Suprapubic skin (tissue), 4 donors: ENCODE measurements around the gene HCK. TPM values are rescaled to one million over a fixed set of nuclear protein-coding genes. Genes with fewer than 3 reads are reported as not detected.

ENCODE experiments used
- DNase-seq, 2 donors: peaks; one replicate each; pipeline ENCODE4 v3.0.0-alpha.2; 2019; ENCODE audit warnings: low spot score in 2 of 2
- H3K27ac ChIP-seq: fragments of 200-600 bp; sonication (generic); one replicate; pipeline ENCODE4 v1.5.1; 2019
- H3K27me3 ChIP-seq: fragments of 200-600 bp; sonication (generic); one replicate; pipeline ENCODE4 v1.5.1; 2019
- H3K36me3 ChIP-seq: fragments of 200-600 bp; sonication (generic); one replicate; pipeline ENCODE4 v1.5.1; 2019
- H3K4me1 ChIP-seq: fragments of 200-600 bp; sonication (generic); one replicate; pipeline ENCODE4 v1.5.1; 2019
- H3K4me3 ChIP-seq: fragments of 200-600 bp; sonication (generic); one replicate; pipeline ENCODE4 v1.5.1; 2019; ENCODE audit warnings: mild to moderate bottlenecking
- H3K9me3 ChIP-seq: fragments of 200-600 bp; sonication (generic); one replicate; pipeline ENCODE4 v1.5.1; 2019
- CTCF ChIP-seq, 2 donors: fragments of 200-600 bp in 1 of 2; fragments of 450-650 bp in 1 of 2; sonication (generic) in 1 of 2; IDR thresholded peaks; one replicate each; pipeline ENCODE4 v1.5.1; 2016 to 2019; ENCODE audit warnings: antibody characterized with exemption in 2 of 2, mild to moderate bottlenecking in 1 of 2, moderate library complexity in 1 of 2
- EP300 ChIP-seq: sonication (generic); formaldehyde crosslinking; IDR thresholded peaks from one replicate; pipeline ENCODE4 v1.6.1; 2017; ENCODE audit warnings: antibody characterized with exemption
- POLR2A ChIP-seq, 2 donors: fragments of 450-650 bp; IDR thresholded peaks; one replicate each; pipeline ENCODE4 v1.6.1; 2017; ENCODE audit warnings: antibody characterized with exemption in 2 of 2, mild to moderate bottlenecking in 2 of 2, moderate library complexity in 2 of 2
- POLR2AphosphoS5 ChIP-seq, 3 donors: sonication (generic); formaldehyde crosslinking; IDR thresholded peaks; one replicate each; pipeline ENCODE4 v1.6.1; 2017; ENCODE audit warnings: antibody characterized with exemption in 3 of 3
- WGBS: methylation state at CpG from one replicate; pipeline ENCODE4 v1.1.5; 2018; 5-methylcytosine and 5-hydroxymethylcytosine counted together
- total RNA-seq, 4 donors: library from RNA; depleted of rRNA; stranded (reverse); fragments of >200 nt; gene quantifications; one replicate each; pipeline ENCODE4 v1.1.0, GENCODE V29; 2016

The HCK gene
- total RNA-seq, 4 donors from 2014 or later = 5.0 to 10.0 (median 6.6) TPM

- peak overlapping the region; percentile 59 for H3K4me3 ChIP-seq
Observed at GRCh38 chr20:32019563-32020463, 32.2 kb upstream of the HCK start.

GRCh38 chr20:32021091-32021490, 31.0 kb upstream of the HCK start:
- 87% methylated on average over 4 of the region's 4 CpGs for WGBS
- H3K27me3 ChIP-seq = peaks cover 94% of the 10 kb centered on the region
- DNase-seq = no peak

More at GRCh38 chr20:32019563-32020463, 32.2 kb upstream of the HCK start:
- 29% methylated on average over 11 of the region's 11 CpGs for WGBS
- TF ChIP-seq POLR2A (IDR thresholded peaks at IDR 0.05) = no peak
- Histone ChIP-seq H3K27ac (no peak overlapping the region), H3K9me3 (no peaks in the 10 kb centered on the region), H3K4me1 (peaks cover 25% of the 10 kb centered on the region), H3K27me3 (peaks cover 90% of the 10 kb centered on the region), H3K36me3 (no peaks in the 10 kb centered on the region)
- DNase-seq = no peak

GRCh38 chr20:32024683-32025295, 27.3 kb upstream of the HCK start:
- H3K9me3 ChIP-seq = no peaks in the 10 kb centered on the region
- H3K27ac ChIP-seq = no peak overlapping the region
- H3K36me3 ChIP-seq = no peaks in the 10 kb centered on the region
- TF ChIP-seq POLR2AphosphoS5 (IDR thresholded peaks at IDR 0.05) (no peak), EP300 (no peak), POLR2A (IDR thresholded peaks at IDR 0.05) (no peak), CTCF (IDR thresholded peaks at IDR 0.05) (no peak)
- no peak overlapping the region for H3K4me3 ChIP-seq
- H3K4me1 ChIP-seq = peaks cover 3% of the 10 kb centered on the region
- no peak for DNase-seq
- WGBS = 90% methylated on average over 6 of the region's 6 CpGs
- peaks cover 59% of the 10 kb centered on the region for H3K27me3 ChIP-seq

More at GRCh38 chr20:32021091-32021490, 31.0 kb upstream of the HCK start:
- no peak overlapping the region for H3K4me3 ChIP-seq
- no peak overlapping the region for H3K27ac ChIP-seq
- peaks cover 25% of the 10 kb centered on the region for H3K4me1 ChIP-seq
- TF ChIP-seq EP300 (no peak), CTCF (IDR thresholded peaks at IDR 0.05) (no peak), POLR2A (IDR thresholded peaks at IDR 0.05) (no peak), POLR2AphosphoS5 (IDR thresholded peaks at IDR 0.05) (no peak)
- no peaks in the 10 kb centered on the region for H3K36me3 ChIP-seq
- no peaks in the 10 kb centered on the region for H3K9me3 ChIP-seq

- DNase-seq = no peak
- 85% methylated on average over 3 of the region's 3 CpGs for WGBS
- Histone ChIP-seq H3K9me3 (no peaks in the 10 kb centered on the region), H3K27me3 (peaks cover 32% of the 10 kb centered on the region), H3K27ac (no peak overlapping the region), H3K4me1 (peaks cover 7% of the 10 kb centered on the region), H3K36me3 (no peaks in the 10 kb centered on the region), H3K4me3 (no peak overlapping the region)
- no peak for TF ChIP-seq POLR2A (IDR thresholded peaks at IDR 0.05)
- no peak for TF ChIP-seq EP300
- TF ChIP-seq CTCF (IDR thresholded peaks at IDR 0.05) = no peak
- no peak for TF ChIP-seq POLR2AphosphoS5 (IDR thresholded peaks at IDR 0.05)
Observed at GRCh38 chr20:32027643-32028042, 24.4 kb upstream of the HCK start.

- TF ChIP-seq POLR2A (IDR thresholded peaks at IDR 0.05) = no peak
- TF ChIP-seq CTCF (IDR thresholded peaks at IDR 0.05) = no peak
- TF ChIP-seq POLR2AphosphoS5 (IDR thresholded peaks at IDR 0.05) = no peak
- no peak for TF ChIP-seq EP300
- Histone ChIP-seq H3K4me3 (no peak overlapping the region), H3K4me1 (peaks cover 7% of the 10 kb centered on the region), H3K36me3 (no peaks in the 10 kb centered on the region), H3K27me3 (peaks cover 23% of the 10 kb centered on the region), H3K27ac (no peak overlapping the region), H3K9me3 (no peaks in the 10 kb centered on the region)
- no peak for DNase-seq
- WGBS = 54% methylated on average over 12 of the region's 12 CpGs
Observed at GRCh38 chr20:32028647-32029372, 23.2 kb upstream of the HCK start.
